HG03442 (cell line): Measurements from ENCODE around the gene TRAK2.
"Not testable (repeated sequence)": the region's sequence is repeated elsewhere in the genome, so short reads cannot be mapped to it uniquely, and the experiment has no call there.

Experiments
- ATAC-seq: cut with Tn5 transposase; IDR thresholded peaks from one replicate; pipeline ENCODE4 v1.9.1; 2021; ENCODE audit warnings: mild to moderate bottlenecking, moderate library complexity; ENCODE audit not compliant: unreplicated experiment

TRAK2 gene

GRCh38 chr2:201450954-201451291 lies 335 bp downstream of the TRAK2 start:
- peak; percentile 19 for ATAC-seq

- no peak for ATAC-seq
These were observed 2.6 kb downstream of the TRAK2 start for GRCh38 chr2:201448701-201449100.

DNA sequence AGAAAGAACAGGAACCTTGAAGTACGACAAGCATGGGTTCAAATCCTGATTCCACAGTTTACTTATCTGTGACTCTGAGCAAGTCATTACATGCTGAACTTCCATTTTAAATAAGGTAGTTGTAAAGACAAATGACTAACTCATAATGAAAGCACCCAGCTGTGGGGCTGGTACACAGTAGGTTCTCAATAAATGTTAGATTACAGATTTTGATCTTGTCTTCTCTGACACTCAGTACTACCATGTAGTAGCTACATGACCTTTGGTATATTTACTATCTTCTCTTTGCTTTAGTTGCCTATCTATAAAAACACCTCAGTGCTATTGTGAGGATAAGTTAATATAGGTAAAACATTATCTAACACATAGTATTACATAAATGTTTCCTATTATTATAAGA lies 3.2 kb downstream of the TRAK2 start:
- no peak for ATAC-seq

- ATAC-seq: no peak
These were observed 4.2 kb downstream of the TRAK2 start for GRCh38 chr2:201447086-201447485.

- ATAC-seq: no peak
These were observed 6.4 kb downstream of the TRAK2 start for GRCh38 chr2:201444746-201445465.

- no peak for ATAC-seq
These were observed 9.8 kb downstream of the TRAK2 start for GRCh38 chr2:201441409-201441808.

GRCh38 chr2:201440182-201440581 lies 11.1 kb downstream of the TRAK2 start:
- no peak for ATAC-seq

DNA sequence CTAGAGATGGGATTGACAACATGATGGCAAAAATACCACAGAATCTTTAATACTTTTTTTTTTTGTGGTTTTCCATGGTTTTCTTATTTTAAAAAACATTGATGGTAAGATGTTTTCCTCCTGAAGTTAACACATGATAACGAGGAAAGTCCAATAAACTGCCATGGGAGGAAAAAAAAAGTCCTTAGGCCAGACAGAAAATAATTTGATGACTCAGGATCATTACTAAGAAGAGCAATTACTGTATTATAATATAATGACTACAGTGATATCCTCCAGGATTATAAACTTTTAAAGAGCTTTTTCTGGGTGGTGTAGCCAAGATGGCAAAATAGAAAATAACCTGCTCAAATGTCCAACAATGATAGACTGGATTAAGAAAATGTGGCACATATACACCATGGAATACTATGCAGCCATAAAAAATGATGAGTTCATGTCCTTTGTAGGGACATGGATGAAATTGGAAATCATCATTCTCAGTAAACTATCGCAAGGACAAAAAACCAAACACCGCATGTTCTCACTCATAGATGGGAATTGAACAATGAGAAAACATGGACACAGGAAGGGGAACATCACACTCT lies 11.8 kb downstream of the TRAK2 start:
- not testable (repeated sequence) for ATAC-seq

- ATAC-seq: no peak
These were observed 15.1 kb downstream of the TRAK2 start for GRCh38 chr2:201436141-201436540.

DNA sequence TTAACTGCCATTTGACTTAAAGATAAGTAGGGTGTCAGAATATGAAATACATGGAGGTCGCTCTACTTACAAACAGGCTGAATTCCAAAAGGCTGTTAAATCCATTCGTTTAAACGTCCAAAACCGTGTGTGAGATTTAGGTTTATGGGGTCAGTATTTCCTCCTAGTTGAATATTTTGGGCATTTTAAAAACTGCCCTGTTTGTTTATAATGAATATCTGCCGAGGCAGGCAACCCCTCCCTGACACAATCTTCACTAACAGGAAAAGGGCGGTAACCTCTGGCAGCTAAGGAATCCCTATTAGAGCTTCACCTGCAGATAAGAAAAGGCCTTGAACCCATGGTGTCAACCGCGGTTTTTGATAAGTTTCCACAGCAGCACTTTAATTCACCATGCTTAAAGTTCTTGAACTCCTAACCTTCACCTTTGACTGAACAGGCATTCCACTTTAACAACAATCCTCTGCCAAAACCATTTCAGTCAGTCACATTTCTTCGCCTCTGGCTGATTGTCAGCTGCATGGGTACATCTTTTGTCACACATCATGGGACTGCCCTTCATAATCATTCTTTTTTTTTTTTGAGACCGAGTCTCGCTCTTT lies 17.8 kb downstream of the TRAK2 start:
- ATAC-seq: no peak

DNA sequence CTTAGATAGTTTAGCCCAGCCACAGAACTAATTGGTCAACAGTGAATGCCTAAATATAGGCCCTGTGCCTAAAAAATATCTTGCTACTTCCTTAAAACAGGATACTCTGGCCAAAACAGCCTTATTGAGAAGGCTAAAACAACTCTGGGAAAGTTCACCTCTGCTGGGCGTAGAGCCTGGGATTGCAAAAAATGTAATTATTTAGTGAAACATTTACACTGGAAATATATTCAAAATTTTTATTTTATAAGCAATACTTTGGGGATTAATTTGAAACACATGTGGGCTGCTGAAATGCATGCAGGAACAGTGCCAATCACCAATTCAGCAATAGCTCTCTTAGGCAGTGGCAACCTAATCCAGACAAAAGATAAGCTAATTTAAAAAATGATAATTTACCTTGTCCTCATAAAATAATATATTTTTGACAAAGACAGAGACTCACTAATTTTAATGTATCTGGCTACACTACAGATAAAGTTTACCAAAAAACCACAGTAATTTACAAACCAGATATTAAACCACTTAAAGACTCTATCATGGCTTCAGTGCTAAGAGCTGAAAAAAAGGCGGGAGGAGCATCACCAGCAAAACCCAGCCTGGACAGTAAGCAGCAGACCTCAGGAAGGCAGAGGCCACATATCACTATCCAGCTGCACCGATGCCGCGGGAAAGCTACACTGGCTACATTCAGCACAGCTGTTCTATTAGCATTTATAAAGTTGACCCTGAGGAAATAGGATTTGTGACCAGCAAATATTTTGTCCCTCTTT lies 18.5 kb downstream of the TRAK2 start:
- ATAC-seq: no peak

GRCh38 chr2:201432038-201432620 lies 19.1 kb downstream of the TRAK2 start:
- no peak for ATAC-seq

GRCh38 chr2:201430839-201431238 lies 20.4 kb downstream of the TRAK2 start:
- no peak for ATAC-seq

DNA sequence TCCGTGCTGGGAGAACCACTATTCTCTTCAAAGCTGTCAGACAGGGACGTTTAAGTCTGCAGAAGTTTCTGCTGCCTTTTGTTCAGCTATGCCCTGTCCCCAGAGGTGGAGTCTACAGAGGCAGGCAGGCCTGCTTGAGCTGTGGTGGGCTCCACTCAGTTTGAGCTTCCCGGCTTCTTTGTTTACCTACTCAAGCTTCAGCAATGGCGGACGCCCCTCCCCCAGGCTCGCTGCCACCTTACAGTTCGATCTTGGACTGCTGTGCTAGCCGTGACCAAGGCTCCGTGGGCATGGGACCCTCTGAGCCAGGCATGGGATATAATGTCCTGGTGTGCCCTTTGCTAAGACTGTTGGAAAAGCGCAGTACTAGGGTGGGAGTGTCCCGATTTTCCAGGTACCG lies 20.9 kb downstream of the TRAK2 start:
- ATAC-seq: not testable (repeated sequence)

DNA sequence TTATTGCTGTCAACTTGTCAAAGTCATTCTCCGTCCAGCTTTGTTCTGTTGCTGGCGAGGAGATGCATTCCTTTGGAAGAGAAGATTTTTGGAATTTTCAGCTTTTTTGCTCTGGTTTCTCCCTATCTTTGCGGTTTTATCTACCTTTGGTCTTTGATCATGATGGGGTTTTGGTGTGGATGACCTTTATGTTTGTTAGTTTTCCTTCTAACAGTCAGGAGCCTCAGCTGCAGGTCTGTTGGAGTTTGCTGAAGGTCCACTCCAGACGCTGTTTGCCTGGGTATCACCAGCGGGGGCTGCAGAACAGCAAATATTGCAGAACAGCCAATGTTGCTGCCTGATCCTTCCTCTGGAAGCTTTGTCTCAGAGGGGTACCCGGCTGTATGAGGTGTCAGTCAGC lies 21.4 kb downstream of the TRAK2 start:
- not testable (repeated sequence) for ATAC-seq

DNA sequence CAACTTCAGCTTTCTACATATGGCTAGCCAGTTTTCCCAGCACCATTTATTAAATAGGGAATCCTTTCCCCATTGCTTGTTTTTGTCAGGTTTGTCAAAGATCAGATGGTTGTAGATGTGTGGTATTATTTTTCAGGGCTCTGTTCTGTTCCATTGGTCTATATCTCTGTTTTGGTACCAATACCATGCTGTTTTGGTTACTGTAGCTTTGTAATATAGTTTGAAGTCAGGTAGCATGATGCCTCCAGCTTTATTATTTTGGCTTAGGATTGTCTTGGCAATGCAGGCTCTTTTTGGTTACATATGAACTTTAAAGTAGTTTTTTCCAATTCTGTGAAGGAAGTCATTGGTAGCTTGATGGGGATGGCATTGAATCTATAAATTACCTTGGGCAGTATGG lies 22.9 kb downstream of the TRAK2 start:
- ATAC-seq: not testable (repeated sequence)

DNA sequence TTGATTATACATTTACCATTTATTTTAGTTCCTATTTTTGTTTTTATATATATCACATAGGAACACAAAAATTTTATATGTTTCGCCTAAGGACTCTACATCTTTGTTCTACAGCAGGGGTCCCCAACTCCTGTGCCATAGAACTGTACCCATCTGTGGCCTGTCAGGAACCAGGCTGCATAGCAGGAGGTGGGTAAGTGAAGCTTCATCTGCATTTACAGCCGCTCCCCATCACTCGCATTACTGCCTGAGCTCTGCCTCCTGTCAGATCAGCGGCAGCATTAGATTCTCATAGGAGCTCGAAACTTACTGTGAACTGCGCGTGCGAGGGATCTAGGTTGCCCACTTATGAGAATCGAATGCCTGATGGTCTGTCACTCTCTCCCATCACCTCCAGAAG lies 25.3 kb downstream of the TRAK2 start:
- ATAC-seq: no peak

GRCh38 chr2:201420442-201421113 lies 30.7 kb downstream of the TRAK2 start:
- no peak for ATAC-seq

DNA sequence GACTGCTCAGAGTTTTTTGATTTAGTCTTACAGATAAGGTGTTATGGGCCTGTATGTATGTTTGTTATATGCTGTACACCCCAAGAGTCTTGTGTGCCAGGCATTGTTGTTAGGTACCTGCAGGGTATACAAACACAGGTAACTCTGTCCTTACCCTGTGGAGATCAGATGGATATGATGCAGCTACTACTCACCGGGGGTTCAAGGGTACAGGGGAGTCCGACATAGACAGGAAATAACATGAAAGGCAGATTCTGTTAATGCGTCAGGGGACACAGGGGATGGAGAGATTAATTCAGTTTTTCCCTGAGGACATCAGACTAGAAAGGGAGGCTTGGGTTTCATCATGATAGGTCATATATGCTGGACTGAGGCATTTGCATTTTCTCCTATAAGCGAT lies 31.3 kb downstream of the TRAK2 start:
- ATAC-seq: no peak

GRCh38 chr2:201419057-201419635 lies 32.1 kb downstream of the TRAK2 start:
- no peak for ATAC-seq
